Measurements from ENCODE around the gene ZNF230.

The ZNF230 gene

DNA sequence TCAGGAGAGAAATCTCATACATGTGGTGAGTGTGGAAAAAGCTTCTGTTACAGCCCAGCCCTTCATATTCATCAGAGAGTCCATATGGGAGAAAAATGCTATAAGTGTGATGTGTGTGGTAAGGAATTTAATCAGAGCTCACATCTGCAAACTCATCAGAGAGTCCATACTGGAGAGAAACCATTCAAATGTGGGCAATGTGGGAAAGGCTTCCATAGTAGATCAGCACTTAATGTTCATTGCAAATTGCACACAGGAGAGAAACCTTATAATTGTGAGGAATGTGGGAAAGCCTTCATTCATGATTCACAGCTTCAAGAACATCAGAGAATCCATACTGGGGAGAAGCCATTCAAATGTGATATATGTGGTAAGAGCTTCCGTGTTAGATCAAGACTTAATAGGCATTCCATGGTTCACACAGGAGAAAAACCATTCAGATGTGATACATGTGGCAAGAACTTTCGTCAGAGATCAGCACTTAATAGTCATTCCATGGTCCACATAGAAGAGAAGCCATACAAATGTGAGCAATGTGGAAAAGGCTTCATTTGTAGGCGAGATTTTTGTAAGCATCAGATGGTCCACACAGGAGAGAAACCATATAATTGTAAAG, 36.6 kb upstream of the ZNF230 start:
- Histone ChIP-seq H3K79me2 (ENCODE audit: low read length) (no peaks in the 10 kb centered on the region), H3K27me3 (ENCODE audit: low read depth, low read length) (no peaks in the 10 kb centered on the region), H3K4me2 (ENCODE audit: low read length) (no peak overlapping the region), H3K27ac (ENCODE audit: low read length) (no peak overlapping the region), H3K9me3 (ENCODE audit: insufficient read depth, low read length) (peaks cover 30% of the 10 kb centered on the region), H3K4me1 (ENCODE audit: low read length) (no peaks in the 10 kb centered on the region), H4K20me1 (ENCODE audit: insufficient read depth, low read length) (no peaks in the 10 kb centered on the region), H3K4me3 (ENCODE audit: low read length) (no peak overlapping the region), H3K36me3 (replicated peaks; ENCODE audit: low read depth, low read length) (peaks cover 48% of the 10 kb centered on the region), H3K9ac (ENCODE audit: low read length) (no peak overlapping the region), H2AFZ (ENCODE audit: low read depth, low read length) (no peak overlapping the region)
- TF ChIP-seq, protein P1, sequence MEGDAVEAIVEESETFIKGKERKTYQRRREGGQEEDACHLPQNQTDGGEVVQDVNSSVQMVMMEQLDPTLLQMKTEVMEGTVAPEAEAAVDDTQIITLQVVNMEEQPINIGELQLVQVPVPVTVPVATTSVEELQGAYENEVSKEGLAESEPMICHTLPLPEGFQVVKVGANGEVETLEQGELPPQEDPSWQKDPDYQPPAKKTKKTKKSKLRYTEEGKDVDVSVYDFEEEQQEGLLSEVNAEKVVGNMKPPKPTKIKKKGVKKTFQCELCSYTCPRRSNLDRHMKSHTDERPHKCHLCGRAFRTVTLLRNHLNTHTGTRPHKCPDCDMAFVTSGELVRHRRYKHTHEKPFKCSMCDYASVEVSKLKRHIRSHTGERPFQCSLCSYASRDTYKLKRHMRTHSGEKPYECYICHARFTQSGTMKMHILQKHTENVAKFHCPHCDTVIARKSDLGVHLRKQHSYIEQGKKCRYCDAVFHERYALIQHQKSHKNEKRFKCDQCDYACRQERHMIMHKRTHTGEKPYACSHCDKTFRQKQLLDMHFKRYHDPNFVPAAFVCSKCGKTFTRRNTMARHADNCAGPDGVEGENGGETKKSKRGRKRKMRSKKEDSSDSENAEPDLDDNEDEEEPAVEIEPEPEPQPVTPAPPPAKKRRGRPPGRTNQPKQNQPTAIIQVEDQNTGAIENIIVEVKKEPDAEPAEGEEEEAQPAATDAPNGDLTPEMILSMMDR (IDR thresholded peaks at IDR 0.05; ENCODE audit: low read depth, low read length) = no peak
- TF ChIP-seq EZH2phosphoT487 (IDR thresholded peaks at IDR 0.05; ENCODE audit: low read depth) = no peak

DNA sequence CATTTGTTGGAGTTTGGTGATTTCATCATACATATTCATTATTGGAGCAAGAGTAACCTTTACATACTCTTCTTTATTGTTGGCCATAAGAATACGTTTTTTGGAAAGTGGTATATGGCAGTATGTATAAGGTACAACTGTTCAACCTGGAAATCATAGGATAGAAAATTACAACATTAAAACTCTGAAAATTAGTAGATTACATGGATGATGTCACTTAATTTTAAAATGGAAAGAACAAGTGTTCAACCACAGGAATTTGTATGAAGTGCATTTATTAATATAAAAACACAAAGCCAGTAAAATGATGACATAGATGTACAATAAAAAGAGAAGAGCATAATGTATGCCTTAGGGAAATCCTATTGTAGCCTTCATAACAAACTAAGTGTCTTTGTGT, 26.0 kb upstream of the ZNF230 start:
- Histone ChIP-seq H3K27me3 (ENCODE audit: low read depth, low read length) (no peaks in the 10 kb centered on the region), H3K4me3 (ENCODE audit: low read length) (no peak overlapping the region), H2AFZ (ENCODE audit: low read depth, low read length) (no peak overlapping the region), H4K20me1 (ENCODE audit: insufficient read depth, low read length) (no peaks in the 10 kb centered on the region), H3K4me1 (ENCODE audit: low read length) (no peaks in the 10 kb centered on the region), H3K4me2 (ENCODE audit: low read length) (no peak overlapping the region), H3K27ac (ENCODE audit: low read length) (no peak overlapping the region), H3K79me2 (ENCODE audit: low read length) (no peaks in the 10 kb centered on the region), H3K9me3 (ENCODE audit: insufficient read depth, low read length) (no peaks in the 10 kb centered on the region), H3K9ac (ENCODE audit: low read length) (no peak overlapping the region), H3K36me3 (replicated peaks; ENCODE audit: low read depth, low read length) (no peaks in the 10 kb centered on the region)
- no peak for TF ChIP-seq EZH2phosphoT487 (IDR thresholded peaks at IDR 0.05; ENCODE audit: low read depth)
- TF ChIP-seq, protein P1 (IDR thresholded peaks at IDR 0.05; ENCODE audit: low read depth, low read length) = no peak

DNA sequence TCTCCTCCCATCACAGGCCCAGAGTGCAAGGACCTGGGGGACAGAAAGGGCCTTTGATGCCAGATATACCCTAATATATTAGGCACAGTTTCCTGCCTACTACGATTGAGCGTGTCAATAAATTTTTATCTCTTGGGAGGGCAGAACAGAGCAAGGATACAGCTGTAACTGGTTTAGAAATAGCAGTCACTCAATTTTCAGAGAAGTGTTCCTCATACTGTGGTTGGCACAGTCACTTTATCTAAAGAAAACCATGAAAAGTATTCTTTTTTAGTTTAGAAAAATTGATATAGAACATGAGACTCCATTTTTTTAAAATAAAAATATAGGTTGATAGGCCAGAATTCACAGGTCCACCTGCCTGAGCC, 19.2 kb upstream of the ZNF230 start:
- Histone ChIP-seq H3K9me3 (ENCODE audit: insufficient read depth, low read length) (peaks cover 3% of the 10 kb centered on the region; the same call in 1 of the 2 replicates), H3K4me1 (ENCODE audit: low read length) (no peaks in the 10 kb centered on the region), H3K9ac (ENCODE audit: low read length) (no peak overlapping the region), H2AFZ (ENCODE audit: low read depth, low read length) (no peak overlapping the region), H3K27ac (ENCODE audit: low read length) (no peak overlapping the region), H3K79me2 (ENCODE audit: low read length) (no peaks in the 10 kb centered on the region), H3K36me3 (replicated peaks; ENCODE audit: low read depth, low read length) (no peaks in the 10 kb centered on the region), H3K4me2 (ENCODE audit: low read length) (no peak overlapping the region), H3K4me3 (ENCODE audit: low read length) (peak overlapping the region; percentile 60; the same call in 1 of the 2 replicates), H4K20me1 (ENCODE audit: insufficient read depth, low read length) (no peaks in the 10 kb centered on the region), H3K27me3 (ENCODE audit: low read depth, low read length) (no peaks in the 10 kb centered on the region)
- no peak for TF ChIP-seq EZH2phosphoT487 (IDR thresholded peaks at IDR 0.05; ENCODE audit: low read depth)
- TF ChIP-seq, protein P1 (IDR thresholded peaks at IDR 0.05; ENCODE audit: low read depth, low read length) = no peak

DNA sequence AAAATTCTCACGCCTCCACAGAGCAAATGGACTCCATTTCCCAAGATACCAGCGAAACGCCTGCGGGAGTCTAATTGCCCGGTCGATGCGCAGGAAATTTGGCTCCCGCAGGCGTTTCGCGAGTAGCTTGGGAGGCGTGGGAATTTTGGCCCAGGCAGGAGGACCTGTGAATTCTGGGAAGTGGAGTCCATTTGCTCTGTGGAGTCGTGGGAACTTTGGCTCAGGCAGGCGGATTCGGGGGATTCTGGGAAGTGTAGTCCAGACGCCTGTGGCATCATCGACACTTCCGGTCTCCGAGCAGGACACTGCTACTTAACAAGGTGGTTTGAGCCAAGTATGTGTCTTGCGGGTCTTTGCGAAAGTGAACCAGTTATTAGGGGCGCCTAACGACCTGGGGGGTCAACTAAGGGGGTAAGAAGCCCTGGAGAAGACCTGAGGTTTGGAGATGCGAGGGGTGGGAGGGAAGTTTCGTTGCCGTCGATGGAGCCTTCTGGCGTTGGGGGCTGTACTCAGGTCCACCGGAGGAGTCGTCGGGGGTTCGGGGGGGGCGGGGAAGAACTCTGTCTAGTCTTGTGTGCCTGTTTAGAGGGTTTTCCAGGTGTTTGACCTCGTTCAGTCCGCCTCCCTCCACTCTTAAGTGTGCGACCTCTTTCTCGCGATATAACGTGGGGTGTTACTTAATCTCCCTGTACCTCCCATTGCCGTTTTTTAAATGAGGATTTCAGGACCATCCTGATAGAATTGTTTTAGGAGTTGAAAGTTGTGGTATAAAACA, 18.7 kb upstream of the ZNF230 start, which contains the start of gene ZNF155:
Gene ZNF155, plus strand, starts transcription at position 277 of the 775 bp plus-strand sequence. CDS start 4,356 bp downstream, outside the sequence.
- Histone ChIP-seq H3K4me1 (ENCODE audit: low read length) (no peaks in the 10 kb centered on the region), H3K9me3 (ENCODE audit: insufficient read depth, low read length) (peaks cover 3% of the 10 kb centered on the region; the same call in 1 of the 2 replicates), H2AFZ (ENCODE audit: low read depth, low read length) (no peak within 1 kb of the TSS), H3K27ac (ENCODE audit: low read length) (no peak within 1 kb of the TSS), H3K36me3 (replicated peaks; ENCODE audit: low read depth, low read length) (no peaks in the 10 kb centered on the region), H3K4me2 (ENCODE audit: low read length) (no peak within 1 kb of the TSS), H3K4me3 (ENCODE audit: low read length) (peak within 1 kb of the TSS; percentile 60), H3K9ac (ENCODE audit: low read length) (no peak within 1 kb of the TSS; the same call in 1 of the 2 replicates), H3K79me2 (ENCODE audit: low read length) (no peaks in the 10 kb centered on the region), H3K27me3 (ENCODE audit: low read depth, low read length) (no peaks in the 10 kb centered on the region), H4K20me1 (ENCODE audit: insufficient read depth, low read length) (no peaks in the 10 kb centered on the region)
- TF ChIP-seq, protein P1 (IDR thresholded peaks at IDR 0.05; ENCODE audit: low read depth, low read length) = no peak
- TF ChIP-seq EZH2phosphoT487 (IDR thresholded peaks at IDR 0.05; ENCODE audit: low read depth) = no peak
